CD8-positive, alpha-beta memory T cell (primary cell): ENCODE data around the gene RBFOX1. TPM values are rescaled to one million over a fixed set of nuclear protein-coding genes. Genes with fewer than 3 reads are reported as not detected.

Source experiments
- CTCF ChIA-PET: fragments of 350-600 bp; sonication (Branson Sonifier 250); formaldehyde crosslinking; loops from one replicate; lab custom pipeline; 2021; ENCODE audit warnings: antibody characterized with exemption; lab: Charles Lee
- POLR2A ChIA-PET: fragments of 350-600 bp; sonication (Branson Sonifier 250); formaldehyde crosslinking; loops from one replicate; lab custom pipeline; 2021; ENCODE audit warnings: antibody characterized with exemption; lab: Charles Lee
- DNase-seq, 5 donors: peaks; one replicate each; pipeline versions ENCODE4 v3.0.0 to v3.0.0-alpha.2; 2020 to 2022; ENCODE audit warnings: mixed read lengths in 1 of 5
- H3K27ac ChIP-seq: one replicate; pipeline ENCODE4 v1.7.0; 2013; ENCODE audit warnings: low read depth, mild to moderate bottlenecking, low read length, moderate library complexity
- H3K27me3 ChIP-seq: 2 replicates; pipeline ENCODE4 v1.7.0; 2013; ENCODE audit warnings: low read length, mild to moderate bottlenecking; ENCODE audit not compliant: insufficient read depth, poor library complexity, severe bottlenecking
- H3K36me3 ChIP-seq: 2 replicates; pipeline ENCODE4 v1.7.0; 2013; ENCODE audit warnings: mild to moderate bottlenecking, low read length, moderate library complexity; ENCODE audit not compliant: insufficient read depth
- H3K4me1 ChIP-seq: 2 replicates; pipeline ENCODE4 v1.7.0; 2013; ENCODE audit warnings: mild to moderate bottlenecking, low read length, moderate library complexity; ENCODE audit not compliant: insufficient read depth
- H3K4me3 ChIP-seq: 2 replicates; pipeline ENCODE4 v1.7.0; 2013; ENCODE audit warnings: mild to moderate bottlenecking, low read length
- H3K9me3 ChIP-seq: 2 replicates; pipeline ENCODE4 v1.7.0; 2013; ENCODE audit warnings: mild to moderate bottlenecking, low read length
- H3K27ac Mint-ChIP-seq, 8 donors: one replicate each; pipeline ENCODE4 v1.8.0; 2020 to 2021; ENCODE audit warnings: mixed read lengths in 8 of 8, mild to moderate bottlenecking in 6 of 8, inconsistent platforms in 3 of 8, moderate library complexity in 3 of 8
- H3K27me3 Mint-ChIP-seq, 2 donors: one replicate each; pipeline ENCODE4 v1.8.0; 2020 to 2021; ENCODE audit warnings: mixed read lengths in 2 of 2, mild to moderate bottlenecking in 1 of 2, moderate library complexity in 1 of 2
- H3K36me3 Mint-ChIP-seq, 3 donors: one replicate each; pipeline ENCODE4 v1.8.0; 2020 to 2021; ENCODE audit warnings: mixed read lengths in 3 of 3, inconsistent platforms in 1 of 3, mild to moderate bottlenecking in 1 of 3
- H3K4me1 Mint-ChIP-seq, 3 donors: one replicate each; pipeline ENCODE4 v1.8.0; 2020 to 2021; ENCODE audit warnings: mixed read lengths in 3 of 3, inconsistent platforms in 1 of 3, mild to moderate bottlenecking in 1 of 3
- H3K4me3 Mint-ChIP-seq, 7 donors: one replicate each; pipeline ENCODE4 v1.8.0; 2020 to 2021; ENCODE audit warnings: mixed read lengths in 7 of 7, mild to moderate bottlenecking in 6 of 7, moderate library complexity in 4 of 7, inconsistent platforms in 2 of 7
- H3K9me3 Mint-ChIP-seq, 5 donors: one replicate each; pipeline ENCODE4 v1.8.0; 2020 to 2022; ENCODE audit warnings: mixed read lengths in 5 of 5, mild to moderate bottlenecking in 3 of 5, moderate library complexity in 2 of 5, inconsistent platforms in 1 of 5
- polyA plus RNA-seq: library from polyadenylated mRNA; unstranded; fragments of 300-500 nt; fragmentation: Illumina TruSeq; gene quantifications from one replicate; pipeline ENCODE4 v1.2.3, GENCODE V29; 2021
- total RNA-seq, 2 experiments: library from RNA; stranded (reverse); gene quantifications; one replicate each; pipeline ENCODE4 v1.2.3, GENCODE V29; 2021

Gene RBFOX1
- total and polyA plus RNA-seq, 3 experiments from 2014 or later, result not detected

GRCh38 chr16:7419441-7419840, 86.8 kb downstream of the RBFOX1 start:
- no peak overlapping the region for H3K27ac Mint-ChIP-seq
- H3K4me1 Mint-ChIP-seq, result no peaks in the 10 kb centered on the region
- CTCF ChIA-PET, result no interaction called here

GRCh38 chr16:7420079-7420478, 87.4 kb downstream of the RBFOX1 start:
- Mint-ChIP-seq H3K27me3 (peaks cover 0 to 1% of the 10 kb centered on the region in 2 donors), H3K4me1 (no peaks in the 10 kb centered on the region), H3K27ac (no peak overlapping the region), H3K9me3 (peaks cover 4 to 23% (median 12%) of the 10 kb centered on the region in 5 donors), H3K4me3 (no peak overlapping the region), H3K36me3 (peaks cover 0 to 2% (median 0%) of the 10 kb centered on the region in 3 donors)
- ChIA-PET POLR2A (no interaction called here), CTCF (no interaction called here)
- Histone ChIP-seq H3K4me3 (no peak overlapping the region), H3K9me3 (no peaks in the 10 kb centered on the region), H3K4me1 (no peaks in the 10 kb centered on the region), H3K27ac (no peak overlapping the region), H3K27me3 (no peaks in the 10 kb centered on the region), H3K36me3 (no peaks in the 10 kb centered on the region)
- no peak for DNase-seq

More at GRCh38 chr16:7419441-7419840, 86.8 kb downstream of the RBFOX1 start:
- H3K27me3 ChIP-seq, result no peaks in the 10 kb centered on the region
- no peak overlapping the region for H3K4me3 ChIP-seq
- no peak for DNase-seq
- H3K36me3 ChIP-seq, result no peaks in the 10 kb centered on the region
- Mint-ChIP-seq H3K27me3 (peaks cover 0 to 2% of the 10 kb centered on the region in 2 donors), H3K4me3 (no peak overlapping the region), H3K36me3 (peaks cover 0 to 2% (median 0%) of the 10 kb centered on the region in 3 donors), H3K9me3 (peaks cover 4 to 23% (median 14%) of the 10 kb centered on the region in 5 donors)
- no peaks in the 10 kb centered on the region for H3K9me3 ChIP-seq
- POLR2A ChIA-PET, result no interaction called here
- no peak overlapping the region for H3K27ac ChIP-seq
- no peaks in the 10 kb centered on the region for H3K4me1 ChIP-seq

DNA sequence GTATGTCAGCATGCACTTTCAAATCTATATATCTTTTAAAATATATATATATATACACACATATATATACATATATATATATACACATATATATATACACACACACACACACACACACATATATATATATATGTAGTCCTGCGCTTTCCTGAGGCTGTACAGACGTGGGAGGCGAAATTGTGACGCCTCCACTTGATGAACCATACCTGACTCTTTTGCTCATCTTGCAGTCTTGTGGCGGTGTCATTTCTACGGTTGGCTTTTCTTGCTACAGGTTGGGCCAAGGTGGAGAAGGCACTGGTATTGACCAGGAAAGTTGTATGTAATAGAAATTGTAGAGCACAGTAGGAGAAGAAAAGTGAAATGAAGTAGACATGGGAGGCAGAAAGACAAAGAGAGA, 88.2 kb downstream of the RBFOX1 start:
- no peak overlapping the region for H3K4me3 Mint-ChIP-seq

GRCh38 chr16:7421578-7421977, 88.9 kb downstream of the RBFOX1 start:
- H3K4me3 Mint-ChIP-seq, result no peak overlapping the region
- Histone ChIP-seq H3K4me3 (no peak overlapping the region), H3K4me1 (no peaks in the 10 kb centered on the region), H3K27me3 (no peaks in the 10 kb centered on the region), H3K36me3 (no peaks in the 10 kb centered on the region), H3K27ac (no peak overlapping the region), H3K9me3 (no peaks in the 10 kb centered on the region)
- H3K27me3 Mint-ChIP-seq, result peaks cover 0 to 2% of the 10 kb centered on the region in 2 donors
- ChIA-PET CTCF (no interaction called here), POLR2A (no interaction called here)
- H3K27ac Mint-ChIP-seq, result no peak overlapping the region
- no peak for DNase-seq
- H3K9me3 Mint-ChIP-seq, result peaks cover 4 to 31% (median 18%) of the 10 kb centered on the region in 5 donors
- peaks cover 0 to 2% (median 0%) of the 10 kb centered on the region in 3 donors for H3K36me3 Mint-ChIP-seq
- H3K4me1 Mint-ChIP-seq, result no peaks in the 10 kb centered on the region

More for the DNA sequence above, 88.2 kb downstream of the RBFOX1 start:
- ChIA-PET CTCF (no interaction called here), POLR2A (no interaction called here)
- DNase-seq, result no peak
- Histone ChIP-seq H3K4me3 (no peak overlapping the region), H3K27ac (no peak overlapping the region), H3K36me3 (no peaks in the 10 kb centered on the region), H3K27me3 (no peaks in the 10 kb centered on the region), H3K9me3 (no peaks in the 10 kb centered on the region), H3K4me1 (no peaks in the 10 kb centered on the region)
- no peak overlapping the region for H3K27ac Mint-ChIP-seq
- no peaks in the 10 kb centered on the region for H3K27me3 Mint-ChIP-seq
- no peaks in the 10 kb centered on the region for H3K4me1 Mint-ChIP-seq
- H3K36me3 Mint-ChIP-seq, result peaks cover 0 to 2% (median 0%) of the 10 kb centered on the region in 3 donors
- H3K9me3 Mint-ChIP-seq, result peaks cover 4 to 26% (median 20%) of the 10 kb centered on the region in 5 donors

GRCh38 chr16:7422036-7422888, 89.6 kb downstream of the RBFOX1 start:
- Histone ChIP-seq H3K27me3 (no peaks in the 10 kb centered on the region), H3K36me3 (no peaks in the 10 kb centered on the region), H3K27ac (no peak overlapping the region), H3K9me3 (no peaks in the 10 kb centered on the region), H3K4me1 (no peaks in the 10 kb centered on the region), H3K4me3 (no peak overlapping the region)
- no peak overlapping the region for H3K4me3 Mint-ChIP-seq
- peaks cover 0 to 2% of the 10 kb centered on the region in 2 donors for H3K27me3 Mint-ChIP-seq
- peaks cover 0 to 2% (median 0%) of the 10 kb centered on the region in 3 donors for H3K36me3 Mint-ChIP-seq
- ChIA-PET CTCF (no interaction called here), POLR2A (no interaction called here)
- peaks cover 5 to 32% (median 18%) of the 10 kb centered on the region in 5 donors for H3K9me3 Mint-ChIP-seq
- no peak for DNase-seq
- H3K4me1 Mint-ChIP-seq, result no peaks in the 10 kb centered on the region
- no peak overlapping the region for H3K27ac Mint-ChIP-seq

DNA sequence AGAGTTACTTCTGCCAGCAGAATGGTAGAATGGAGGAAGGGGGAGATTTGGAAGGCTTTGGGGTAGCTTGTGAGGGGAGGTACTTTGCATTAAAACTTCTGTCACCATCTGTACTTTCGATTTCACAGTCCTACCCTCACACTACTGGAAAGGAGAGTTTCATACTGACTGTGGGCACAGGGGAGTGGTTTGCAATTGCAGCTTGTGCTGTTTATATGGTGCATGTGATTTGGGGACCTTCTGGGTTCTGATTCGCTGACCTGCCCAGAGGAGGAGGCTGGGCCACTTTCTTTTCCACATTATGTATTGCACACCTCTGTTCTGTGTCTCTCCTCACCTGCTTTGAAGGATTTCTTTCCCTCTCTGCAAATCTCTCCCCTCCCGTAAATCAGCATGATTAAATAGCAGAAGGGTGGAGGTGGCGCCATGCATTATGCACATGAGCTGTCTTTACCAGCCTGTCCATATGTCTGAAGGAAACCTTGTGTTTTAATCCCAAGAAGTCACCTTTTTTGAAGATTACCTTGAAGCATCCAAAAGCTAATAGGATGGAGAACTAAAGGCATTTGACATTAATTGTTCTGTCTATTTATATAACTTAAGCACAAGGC, 90.9 kb downstream of the RBFOX1 start:
- Histone ChIP-seq H3K36me3 (no peaks in the 10 kb centered on the region), H3K27ac (no peak overlapping the region), H3K9me3 (no peaks in the 10 kb centered on the region), H3K4me1 (no peaks in the 10 kb centered on the region), H3K27me3 (no peaks in the 10 kb centered on the region), H3K4me3 (no peak overlapping the region)
- Mint-ChIP-seq H3K27ac (no peak overlapping the region), H3K9me3 (peaks cover 7 to 33% (median 18%) of the 10 kb centered on the region in 5 donors), H3K36me3 (peaks cover 0 to 2% (median 0%) of the 10 kb centered on the region in 3 donors), H3K4me1 (no peaks in the 10 kb centered on the region), H3K4me3 (no peak overlapping the region), H3K27me3 (peaks cover 0 to 2% of the 10 kb centered on the region in 2 donors)
- CTCF ChIA-PET, result no interaction called here
- DNase-seq, result no peak
- POLR2A ChIA-PET, result no interaction called here

DNA sequence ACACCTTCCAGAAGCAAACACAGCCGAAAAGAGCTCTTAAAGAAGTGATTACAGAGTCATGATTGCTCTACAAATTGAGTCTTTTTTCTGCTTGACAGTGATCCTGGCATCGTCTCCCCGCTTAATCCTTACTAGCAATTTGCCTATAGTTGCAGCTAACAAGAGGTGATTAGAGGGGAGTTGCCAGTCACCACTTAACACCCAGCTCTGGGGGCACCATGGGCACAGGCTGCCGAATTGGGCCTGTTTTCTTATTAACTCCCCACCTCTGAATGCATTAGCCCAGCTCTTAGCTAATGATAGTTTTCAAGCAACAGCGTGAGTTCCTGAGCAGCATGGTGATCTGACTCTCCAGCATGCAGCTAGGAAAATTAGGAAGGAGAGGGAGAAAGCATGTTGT, 93.5 kb downstream of the RBFOX1 start:
- peaks cover 0 to 2% of the 10 kb centered on the region in 2 donors for H3K27me3 Mint-ChIP-seq
- peaks cover 0 to 2% (median 0%) of the 10 kb centered on the region in 3 donors for H3K36me3 Mint-ChIP-seq
- Histone ChIP-seq H3K27me3 (no peaks in the 10 kb centered on the region), H3K36me3 (no peaks in the 10 kb centered on the region), H3K4me1 (no peaks in the 10 kb centered on the region), H3K9me3 (no peaks in the 10 kb centered on the region), H3K27ac (no peak overlapping the region), H3K4me3 (no peak overlapping the region)
- peaks cover 4 to 42% (median 14%) of the 10 kb centered on the region in 5 donors for H3K9me3 Mint-ChIP-seq
- CTCF ChIA-PET, result no interaction called here
- H3K27ac Mint-ChIP-seq, result no peak overlapping the region
- no peak overlapping the region for H3K4me3 Mint-ChIP-seq
- no peaks in the 10 kb centered on the region for H3K4me1 Mint-ChIP-seq
- POLR2A ChIA-PET, result no interaction called here
- DNase-seq, result no peak

- Mint-ChIP-seq H3K4me1 (no peaks in the 10 kb centered on the region), H3K36me3 (no peaks in the 10 kb centered on the region), H3K4me3 (no peak overlapping the region), H3K27me3 (no peaks in the 10 kb centered on the region), H3K27ac (no peak overlapping the region), H3K9me3 (peaks cover 7 to 34% (median 14%) of the 10 kb centered on the region in 5 donors)
- Histone ChIP-seq H3K27me3 (no peaks in the 10 kb centered on the region), H3K4me3 (no peak overlapping the region), H3K9me3 (no peaks in the 10 kb centered on the region), H3K4me1 (no peaks in the 10 kb centered on the region), H3K27ac (no peak overlapping the region), H3K36me3 (no peaks in the 10 kb centered on the region)
- ChIA-PET CTCF (no interaction called here), POLR2A (no interaction called here)
- DNase-seq, result no peak
Measured at GRCh38 chr16:7431723-7432122, 99.1 kb downstream of the RBFOX1 start.
